Measurements from ENCODE around the gene GLT8D1. TPM values are rescaled to one million over a fixed set of nuclear protein-coding genes. Genes with fewer than 3 reads are reported as not detected.

GLT8D1 gene
- total and polyA plus RNA-seq, 2 donors: 46.3 to 129 TPM

- peaks cover 6% of the 10 kb centered on the region for H3K36me3 ChIP-seq (ENCODE audit: insufficient read depth)
- 79% methylated on average over 2 of the region's 2 CpGs for WGBS
Measured at GRCh38 chr3:52696830-52697631, 8.6 kb downstream of the GLT8D1 start.

GRCh38 chr3:52695798-52696671, 9.6 kb downstream of the GLT8D1 start:
- H3K4me3 ChIP-seq (ENCODE audit: low read depth, low read length): no peak overlapping the region
- H3K4me1 ChIP-seq (ENCODE audit: insufficient read depth): no peaks in the 10 kb centered on the region
- DNase-seq (ENCODE audit: extremely low spot score): no peak
- H3K36me3 ChIP-seq (ENCODE audit: insufficient read depth): peaks cover 9% of the 10 kb centered on the region
- 78% methylated on average over 4 of the region's 4 CpGs for WGBS
- H3K27ac ChIP-seq (ENCODE audit: low read depth): no peak overlapping the region

More at GRCh38 chr3:52696830-52697631, 8.6 kb downstream of the GLT8D1 start:
- Histone ChIP-seq H3K4me1 (ENCODE audit: insufficient read depth) (no peaks in the 10 kb centered on the region), H3K4me3 (ENCODE audit: low read depth, low read length) (no peak overlapping the region), H3K27ac (ENCODE audit: low read depth) (no peak overlapping the region)
- DNase-seq (ENCODE audit: extremely low spot score): no peak

- H3K27ac ChIP-seq (ENCODE audit: low read depth): no peak overlapping the region
Measured at GRCh38 chr3:52694528-52695189, 10.9 kb downstream of the GLT8D1 start.

GRCh38 chr3:52693071-52693470, 12.5 kb downstream of the GLT8D1 start:
- Histone ChIP-seq H3K4me1 (ENCODE audit: insufficient read depth) (no peaks in the 10 kb centered on the region), H3K27ac (ENCODE audit: low read depth) (no peak overlapping the region), H3K36me3 (ENCODE audit: insufficient read depth) (peaks cover 14% of the 10 kb centered on the region), H3K4me3 (ENCODE audit: low read depth, low read length) (no peak overlapping the region)
- no peak for DNase-seq (ENCODE audit: extremely low spot score)

More at GRCh38 chr3:52694528-52695189, 10.9 kb downstream of the GLT8D1 start:
- no peaks in the 10 kb centered on the region for H3K4me1 ChIP-seq (ENCODE audit: insufficient read depth)
- WGBS: 83% methylated on average over 7 of the region's 7 CpGs
- H3K4me3 ChIP-seq (ENCODE audit: low read depth, low read length): no peak overlapping the region
- no peak for DNase-seq (ENCODE audit: extremely low spot score)
- H3K36me3 ChIP-seq (ENCODE audit: insufficient read depth): peaks cover 12% of the 10 kb centered on the region

GRCh38 chr3:52690560-52690959, 15.0 kb downstream of the GLT8D1 start:
- peaks cover 13% of the 10 kb centered on the region for H3K36me3 ChIP-seq (ENCODE audit: insufficient read depth)
- no peaks in the 10 kb centered on the region for H3K4me1 ChIP-seq (ENCODE audit: insufficient read depth)
- no peak overlapping the region for H3K4me3 ChIP-seq (ENCODE audit: low read depth, low read length)
- 91% methylated on average over 2 of the region's 2 CpGs for WGBS
- DNase-seq (ENCODE audit: extremely low spot score): no peak
- no peak overlapping the region for H3K27ac ChIP-seq (ENCODE audit: low read depth)

GRCh38 chr3:52689151-52689550, 16.4 kb downstream of the GLT8D1 start:
- no peaks in the 10 kb centered on the region for H3K4me1 ChIP-seq (ENCODE audit: insufficient read depth)
- no peak for DNase-seq (ENCODE audit: extremely low spot score)
- H3K27ac ChIP-seq (ENCODE audit: low read depth): peak overlapping the region; percentile 4
- no peak overlapping the region for H3K4me3 ChIP-seq (ENCODE audit: low read depth, low read length)
- 83% methylated on average over 3 of the region's 3 CpGs for WGBS
- peaks cover 13% of the 10 kb centered on the region for H3K36me3 ChIP-seq (ENCODE audit: insufficient read depth)

GRCh38 chr3:52688266-52688665, 17.3 kb downstream of the GLT8D1 start:
- peak; percentile 67 for DNase-seq (ENCODE audit: extremely low spot score)
- Histone ChIP-seq H3K4me1 (ENCODE audit: insufficient read depth) (no peaks in the 10 kb centered on the region), H3K36me3 (ENCODE audit: insufficient read depth) (peaks cover 13% of the 10 kb centered on the region), H3K27ac (ENCODE audit: low read depth) (no peak overlapping the region), H3K4me3 (ENCODE audit: low read depth, low read length) (no peak overlapping the region)
- WGBS: 75% methylated on average over 6 of the region's 6 CpGs

GRCh38 chr3:52685709-52686691, 19.6 kb downstream of the GLT8D1 start, which contains the start of the genes GNL3 and PBRM1:
GNL3 (plus strand) TSS chr3:52686032; CDS start chr3:52686093, 61 bp downstream.
PBRM1 (minus strand) TSS chr3:52685913.
- WGBS: under 1% methylated on average over 82 of the region's 82 CpGs
- Histone ChIP-seq H3K4me1 (ENCODE audit: insufficient read depth) (no peaks in the 10 kb centered on the region), H3K27ac (ENCODE audit: low read depth) (peak within 1 kb of the TSS; percentile 99), H3K4me3 (ENCODE audit: low read depth, low read length) (peak within 1 kb of the TSS; percentile 62), H3K36me3 (ENCODE audit: insufficient read depth) (peaks cover 7% of the 10 kb centered on the region)
- DNase-seq (ENCODE audit: extremely low spot score): peak; percentile 81

GRCh38 chr3:52685285-52685708, 20.3 kb downstream of the GLT8D1 start:
- H3K36me3 ChIP-seq (ENCODE audit: insufficient read depth): peaks cover 4% of the 10 kb centered on the region
- H3K4me3 ChIP-seq (ENCODE audit: low read depth, low read length): peak overlapping the region; percentile 62
- 0% methylated on average over 41 of the region's 41 CpGs for WGBS
- DNase-seq (ENCODE audit: extremely low spot score): no peak
- no peaks in the 10 kb centered on the region for H3K4me1 ChIP-seq (ENCODE audit: insufficient read depth)
- H3K27ac ChIP-seq (ENCODE audit: low read depth): peak overlapping the region; percentile 99

GRCh38 chr3:52684184-52684583, 21.4 kb downstream of the GLT8D1 start:
- DNase-seq (ENCODE audit: extremely low spot score): no peak
- no peak overlapping the region for H3K27ac ChIP-seq (ENCODE audit: low read depth)
- peaks cover 4% of the 10 kb centered on the region for H3K36me3 ChIP-seq (ENCODE audit: insufficient read depth)
- H3K4me3 ChIP-seq (ENCODE audit: low read depth, low read length): no peak overlapping the region
- 53% methylated on average over 5 of the region's 5 CpGs for WGBS
- H3K4me1 ChIP-seq (ENCODE audit: insufficient read depth): no peaks in the 10 kb centered on the region

- Histone ChIP-seq H3K4me3 (ENCODE audit: low read depth, low read length) (no peak overlapping the region), H3K27ac (ENCODE audit: low read depth) (no peak overlapping the region), H3K4me1 (ENCODE audit: insufficient read depth) (no peaks in the 10 kb centered on the region), H3K36me3 (ENCODE audit: insufficient read depth) (peaks cover 2% of the 10 kb centered on the region)
- WGBS: 85% methylated on average over 6 of the region's 6 CpGs
- DNase-seq (ENCODE audit: extremely low spot score): no peak
Measured at GRCh38 chr3:52683611-52684010, 22.0 kb downstream of the GLT8D1 start.

GRCh38 chr3:52682016-52682415, 23.6 kb downstream of the GLT8D1 start:
- Histone ChIP-seq H3K4me3 (ENCODE audit: low read depth, low read length) (no peak overlapping the region), H3K27ac (ENCODE audit: low read depth) (peak overlapping the region; percentile 32), H3K4me1 (ENCODE audit: insufficient read depth) (no peaks in the 10 kb centered on the region), H3K36me3 (ENCODE audit: insufficient read depth) (no peaks in the 10 kb centered on the region)
- no peak for DNase-seq (ENCODE audit: extremely low spot score)

Data from urinary bladder (tissue), 4 donors.